ENCODE data around the gene COBL.
A peak's percentile ranks its signal among the peaks of the same experiment; 100 is the strongest.

COBL gene

GRCh38 chr7:51328351-51328801 lies 11.8 kb upstream of the COBL start:
- no peak for DNase-seq

DNA sequence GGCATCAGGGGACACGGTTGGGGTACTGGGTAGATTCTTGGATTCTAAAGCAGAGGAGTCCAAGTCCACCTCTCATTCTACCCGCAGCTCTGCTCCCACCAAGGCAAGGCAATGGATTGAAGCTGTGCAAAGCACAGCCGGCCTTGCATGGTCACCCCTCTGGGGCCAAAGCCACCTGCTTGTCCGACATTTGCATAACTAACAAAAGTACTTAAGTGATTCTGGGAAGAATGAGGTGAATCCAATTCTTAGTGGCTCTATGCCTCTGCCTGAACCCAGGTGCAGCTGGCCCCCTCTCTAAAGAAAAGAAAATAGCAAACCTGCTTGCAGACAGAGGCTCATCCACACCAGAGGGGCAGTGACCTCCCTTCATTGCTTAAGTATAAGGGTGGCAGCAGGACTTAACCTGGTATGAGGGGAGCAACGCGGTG lies 10.7 kb upstream of the COBL start:
- no peak for DNase-seq

GRCh38 chr7:51326656-51327286 lies 10.2 kb upstream of the COBL start:
- DNase-seq = no peak

GRCh38 chr7:51325908-51326307 lies 9.3 kb upstream of the COBL start:
- DNase-seq = no peak

- DNase-seq = no peak
Measured at GRCh38 chr7:51325261-51325676, 8.7 kb upstream of the COBL start.

DNA sequence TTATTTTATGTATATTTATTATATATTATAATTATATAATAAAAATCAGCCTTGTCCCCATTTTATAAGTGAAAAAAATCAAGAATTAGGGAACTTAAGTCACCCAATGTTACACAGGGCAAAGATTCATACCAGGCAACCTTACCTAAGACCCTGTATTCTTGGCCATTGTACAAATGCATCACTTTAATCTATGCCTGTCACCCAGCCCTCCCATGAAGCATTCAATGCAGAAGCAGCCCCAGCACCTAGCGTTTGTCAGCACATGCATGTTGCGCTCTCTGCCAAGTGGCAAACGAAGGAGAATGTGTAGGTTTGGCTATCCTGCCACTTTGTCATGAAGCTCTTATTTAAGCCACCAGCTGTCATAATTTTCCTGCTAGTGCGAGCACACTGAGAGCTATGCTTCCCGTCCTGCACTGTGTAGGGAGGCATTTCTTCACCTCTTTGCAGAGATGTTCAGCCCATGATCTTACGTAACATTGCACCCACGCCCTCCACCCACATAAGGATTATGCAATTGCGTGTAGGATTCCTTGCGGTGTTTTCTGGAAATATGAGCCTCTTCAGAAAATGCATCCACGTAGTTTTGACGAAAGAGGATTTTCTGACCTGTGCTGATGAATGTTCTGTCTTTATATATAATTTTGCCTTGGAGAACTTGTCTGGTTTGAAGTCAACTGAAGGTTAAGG lies 7.7 kb upstream of the COBL start:
- DNase-seq = peak in 8 of 58 donors; percentile 36 to 65 (median 51)

DNA sequence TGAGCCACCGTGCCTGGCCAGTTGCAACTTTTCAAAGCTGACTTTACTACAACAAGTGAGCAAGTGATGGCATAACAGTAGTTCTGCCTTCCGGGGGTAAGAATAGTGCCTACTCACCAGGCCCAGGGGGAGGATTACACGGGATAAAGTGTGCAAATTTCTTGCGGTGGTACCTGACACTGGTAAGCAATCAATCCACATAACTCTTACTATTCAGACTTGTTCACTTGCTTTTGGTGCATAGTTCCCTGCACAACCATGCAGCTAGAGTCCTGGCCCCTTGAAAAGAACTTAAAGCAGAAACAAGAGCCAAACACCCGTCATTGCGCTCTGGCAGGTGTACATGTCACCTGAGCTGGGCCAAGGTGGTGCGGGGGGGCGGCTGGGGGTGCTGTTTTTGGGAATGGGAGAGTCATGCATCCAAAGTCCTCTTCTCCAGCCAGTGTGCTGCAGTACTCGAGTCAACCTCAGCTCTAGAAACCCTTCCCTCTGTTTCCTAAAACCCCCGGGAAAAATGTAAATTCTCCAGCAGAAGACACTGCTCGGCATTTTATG lies 5.4 kb upstream of the COBL start:
- DNase-seq = no peak

DNA sequence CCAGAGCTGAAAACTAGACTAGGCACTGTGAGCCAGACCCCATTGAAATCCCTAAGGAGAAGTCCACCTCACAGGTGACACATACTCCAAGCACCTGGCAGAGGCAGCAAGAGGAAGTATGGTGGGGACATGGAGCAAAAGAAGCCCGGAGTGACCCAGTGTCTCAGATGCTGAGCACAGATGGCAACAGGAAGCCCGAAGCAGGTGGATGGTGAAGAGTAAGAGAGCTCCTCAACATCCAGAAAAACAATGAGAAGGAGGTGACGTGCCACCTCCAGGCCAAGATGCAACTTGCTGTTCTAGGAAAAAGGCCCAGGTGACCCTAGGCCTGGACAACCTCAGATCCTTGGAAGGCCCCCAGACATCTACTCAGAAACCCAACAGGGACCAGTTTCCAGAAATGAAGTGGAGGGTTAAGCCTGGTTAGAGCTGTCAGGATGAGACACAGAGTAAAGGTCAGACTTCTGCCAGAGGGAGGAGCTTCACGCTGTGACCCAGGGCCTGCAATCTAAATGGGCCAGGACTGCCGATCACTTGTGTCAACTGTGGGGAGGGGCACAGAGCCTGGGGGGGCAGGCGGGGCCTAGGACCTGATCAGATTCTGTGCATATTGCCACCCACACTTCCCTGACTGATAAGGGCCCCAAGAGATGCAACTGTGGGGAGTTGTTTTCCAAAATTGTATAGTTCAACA lies 2.4 kb upstream of the COBL start:
- DNase-seq = no peak

GRCh38 chr7:51318001-51318400 lies 1.4 kb upstream of the COBL start:
- DNase-seq = no peak

DNA sequence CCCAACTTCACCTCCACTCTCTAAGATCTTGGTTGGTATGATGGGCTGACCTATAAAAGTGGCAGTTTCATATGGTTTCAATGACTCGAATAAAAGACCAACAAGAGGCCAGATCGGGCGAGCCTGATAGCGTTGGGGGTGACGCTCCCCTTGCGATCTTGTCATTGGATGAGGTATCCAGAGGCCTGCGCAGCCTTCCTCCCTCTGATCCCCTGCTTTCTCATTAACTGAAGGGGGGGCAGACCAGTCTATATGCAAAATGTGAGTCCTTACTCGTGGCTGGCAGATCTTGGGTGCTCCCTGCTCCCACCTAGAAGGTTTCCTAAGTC lies 937 bp upstream of the COBL start:
- DNase-seq = no peak

- peak in 1 of 58 donors; percentile 63 for DNase-seq
Measured at GRCh38 chr7:51316262-51316665, 345 bp downstream of the COBL start.

DNA sequence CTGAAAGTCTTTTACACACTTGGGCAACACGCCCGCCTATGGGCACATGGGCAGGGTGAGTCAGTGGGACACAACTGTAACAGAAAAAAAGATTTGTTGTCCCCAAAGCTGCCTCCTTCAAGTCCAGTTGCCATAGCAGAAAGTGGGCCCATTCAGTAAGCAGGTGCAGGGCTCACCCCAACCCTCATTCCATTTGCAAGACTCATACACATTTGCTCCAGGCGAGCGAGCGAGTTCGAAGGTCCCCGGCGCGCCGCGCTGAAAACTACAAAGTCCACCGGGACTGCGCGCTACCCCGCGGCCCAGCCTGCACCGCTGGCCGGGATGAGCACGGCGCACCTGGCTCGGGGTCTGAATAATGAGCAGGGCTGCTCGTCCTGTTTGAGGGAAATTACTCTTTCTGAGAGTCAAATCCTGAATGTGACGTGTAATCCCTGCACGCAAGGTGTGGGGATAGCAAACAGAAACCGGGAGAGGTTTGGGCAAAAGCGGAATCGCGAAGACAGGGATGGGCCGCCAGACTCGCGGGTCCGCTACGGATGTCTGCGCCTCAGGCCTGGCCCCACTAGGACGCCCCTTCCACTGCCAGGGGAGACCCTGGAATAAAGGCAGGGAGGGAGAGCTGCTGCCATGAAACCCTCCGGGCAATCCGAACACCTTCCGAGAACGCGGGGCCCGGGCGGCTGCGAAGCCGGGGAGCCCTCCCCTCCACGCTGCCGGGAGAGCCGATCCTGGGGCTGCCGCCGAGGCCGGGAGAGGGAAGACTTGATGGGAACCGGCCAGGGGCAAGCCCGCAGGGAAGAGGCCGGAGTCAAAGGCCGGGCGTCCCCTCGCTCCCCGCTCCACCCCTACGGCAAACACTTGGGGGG lies 982 bp downstream of the COBL start:
- peak in 19 of 58 donors; percentile 40 to 77 (median 61) for DNase-seq

DNA sequence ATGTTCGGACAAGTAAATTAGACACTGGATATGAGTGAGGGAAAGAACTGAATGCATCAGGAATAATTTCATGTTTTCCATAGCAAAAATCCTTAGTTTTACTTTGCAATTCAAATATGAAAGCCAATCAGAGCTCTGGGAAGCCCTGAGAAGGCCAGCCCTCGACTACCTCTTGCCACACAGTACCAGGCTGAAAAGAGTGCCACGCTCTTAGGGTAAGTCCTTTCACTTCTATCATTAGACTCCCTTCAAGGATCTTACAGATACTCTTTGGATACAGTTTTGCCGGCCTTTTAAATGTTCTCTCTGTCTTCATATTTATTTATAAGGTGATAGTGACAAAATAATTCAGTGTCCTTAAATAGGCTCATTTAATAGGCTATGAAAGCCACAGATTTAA lies 1.9 kb downstream of the COBL start:
- DNase-seq = peak in 2 of 58 donors; percentile 42 to 54

- DNase-seq = no peak
Measured at GRCh38 chr7:51313738-51314425, 2.7 kb downstream of the COBL start.

- DNase-seq = no peak
Measured at GRCh38 chr7:51312951-51313737, 3.5 kb downstream of the COBL start.

DNA sequence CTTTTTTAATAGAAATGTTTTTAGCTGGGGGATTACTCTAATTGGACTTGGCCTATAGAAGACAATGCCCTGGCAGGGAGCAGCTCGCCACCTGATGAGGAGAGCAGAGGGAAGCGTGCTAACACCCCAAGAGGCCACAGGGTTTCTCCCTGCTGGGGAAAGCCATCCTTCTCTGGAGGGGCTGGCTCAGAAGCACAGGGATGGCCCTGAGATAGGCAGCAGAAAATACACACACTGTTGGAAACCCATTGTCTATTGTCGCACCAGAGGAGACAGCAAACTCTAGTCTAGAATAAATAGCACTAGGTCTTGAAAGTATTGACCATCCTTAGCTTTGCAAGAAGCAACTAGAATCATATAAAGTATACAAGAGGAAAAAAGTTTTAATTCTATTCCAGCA lies 5.4 kb downstream of the COBL start:
- peak in 10 of 58 donors; percentile 29 to 64 (median 48) for DNase-seq

DNA sequence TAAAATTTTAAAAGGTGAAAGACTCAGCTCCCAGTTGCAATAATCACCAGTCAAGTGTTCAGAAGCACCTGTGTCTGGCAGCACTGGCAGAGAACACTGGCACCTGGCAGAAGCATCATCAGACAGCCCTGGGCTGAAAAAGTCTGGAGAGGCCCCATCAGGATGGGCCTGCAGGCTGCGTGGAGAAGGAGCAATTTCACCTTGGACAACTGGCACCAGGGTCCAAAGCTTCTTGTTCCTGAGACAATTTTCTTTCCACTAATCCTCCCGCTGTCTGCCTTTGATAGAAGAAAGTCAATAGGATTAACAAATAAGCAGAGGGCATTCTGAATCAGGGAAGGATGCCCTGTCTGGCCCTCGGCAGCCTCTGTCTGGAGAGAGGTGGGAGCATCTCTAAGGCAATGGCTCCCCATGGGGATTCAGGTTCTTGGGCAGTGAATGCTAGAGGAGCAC lies 6.5 kb downstream of the COBL start:
- no peak for DNase-seq

DNA sequence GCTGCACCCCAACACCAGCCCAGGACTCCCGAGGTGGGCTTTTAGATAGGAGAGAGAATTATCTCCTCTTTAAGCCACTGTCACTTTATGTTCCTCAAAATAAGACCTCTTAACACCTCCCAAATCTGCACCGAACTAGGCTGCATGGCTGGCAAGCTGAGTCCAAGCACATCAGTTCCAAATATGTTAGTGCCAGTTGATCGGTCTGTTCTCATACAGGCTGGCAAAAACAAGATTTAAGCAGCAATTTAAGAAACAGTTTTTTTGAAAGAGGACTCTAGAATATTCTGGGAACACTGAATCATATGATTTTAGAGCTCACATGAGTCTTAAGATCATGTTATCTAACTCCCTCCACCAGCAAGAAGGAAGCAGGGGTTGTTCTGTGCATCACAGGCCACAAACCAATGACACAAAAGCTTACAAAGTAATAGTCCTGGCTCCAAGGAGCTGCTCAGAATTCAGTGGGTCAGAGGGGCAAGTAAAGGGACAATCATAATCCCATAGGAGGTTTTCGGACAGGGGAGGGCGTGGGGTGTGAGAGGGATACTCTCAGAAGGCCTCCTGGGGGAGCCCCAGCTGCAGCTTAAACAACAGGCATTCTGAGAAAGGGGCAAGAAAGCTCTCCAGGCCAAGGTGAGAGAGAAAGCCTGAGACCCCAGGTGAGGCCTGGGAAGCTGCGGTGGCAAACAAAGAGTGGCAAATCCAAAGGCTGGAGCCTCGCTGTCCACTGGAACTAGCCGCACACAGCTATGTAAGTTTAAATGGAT lies 7.1 kb downstream of the COBL start:
- DNase-seq = peak in 2 of 58 donors; percentile 21 to 49

DNA sequence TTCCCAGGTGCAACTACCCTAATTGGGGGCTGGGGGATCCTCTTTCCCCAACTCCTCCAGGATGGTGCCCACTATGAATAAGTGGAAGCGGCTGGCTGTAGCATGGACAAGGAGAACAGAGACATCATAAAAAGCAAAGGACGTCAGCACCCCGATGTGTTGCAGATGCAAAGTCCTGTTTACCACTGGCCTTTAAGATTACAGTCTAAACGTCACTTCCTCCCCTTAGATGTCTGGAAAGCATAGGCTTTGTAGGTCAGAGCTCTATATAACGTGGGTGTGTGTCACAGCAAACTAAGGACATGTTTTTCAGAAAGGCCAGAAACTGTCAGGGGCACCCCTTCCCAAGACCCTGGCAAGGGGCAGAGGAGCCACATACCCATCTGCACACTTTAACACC lies 7.9 kb downstream of the COBL start:
- no peak for DNase-seq
